H1 (cell line): ENCODE results near the gene UBA5. TPM values are rescaled to one million over a fixed set of nuclear protein-coding genes. Genes with fewer than 3 reads are reported as not detected.

ENCODE experiments used
- CTCF ChIA-PET: fragments of 300-600 bp; sonication (Branson Sonifier 250); formaldehyde crosslinking; loops from one replicate; lab custom pipeline; 2021; ENCODE audit not compliant: partially characterized antibody; lab: Charles Lee
- POLR2A ChIA-PET: fragments of 300-600 bp; sonication (Branson Sonifier 250); formaldehyde crosslinking; loops from one replicate; lab custom pipeline; 2021; ENCODE audit warnings: inconsistent platforms; ENCODE audit not compliant: partially characterized antibody; lab: Charles Lee
- DNase-seq, 2 experiments: peaks; one replicate each; pipeline versions ENCODE4 v3.0.0 to v3.0.0-alpha.2; 2010 to 2022; ENCODE audit warnings: low spot score in 2 of 2, low read depth in 1 of 2, mixed read lengths in 1 of 2
- FAIRE-seq: peaks from 2 replicates; lab custom pipeline; 2011; peaks lifted over from hg19 to GRCh38; lab: Jason Lieb, UNC
- H2AFZ ChIP-seq: 2 replicates; pipeline ENCODE4 v1.8.1; 2012; ENCODE audit warnings: low read length, inconsistent platforms
- H2AK5ac ChIP-seq: 2 replicates; pipeline ENCODE4 v1.6.1; 2013; ENCODE audit warnings: low read depth, low read length
- H2BK120ac ChIP-seq: replicated peaks from 2 replicates; pipeline ENCODE3; 2013; ENCODE audit warnings: low read depth, low read length, inconsistent platforms
- H2BK12ac ChIP-seq: 2 replicates; pipeline ENCODE4 v1.6.1; 2013; ENCODE audit warnings: low read depth, low read length
- H2BK15ac ChIP-seq: 2 replicates; pipeline ENCODE4 v1.6.1; 2013; ENCODE audit warnings: low read length
- H2BK20ac ChIP-seq: 2 replicates; pipeline ENCODE4 v1.6.1; 2013; ENCODE audit warnings: low read length
- H2BK5ac ChIP-seq: 2 replicates; pipeline ENCODE4 v1.6.1; 2013; ENCODE audit warnings: low read depth, low read length
- H3K14ac ChIP-seq: 2 replicates; pipeline ENCODE4 v1.6.1; 2013; ENCODE audit warnings: inconsistent platforms; ENCODE audit not compliant: insufficient read length
- H3K18ac ChIP-seq: 2 replicates; pipeline ENCODE4 v1.6.1; 2013; ENCODE audit warnings: low read length; ENCODE audit errors: extremely low read depth
- H3K23ac ChIP-seq: 2 replicates; pipeline ENCODE4 v1.6.1; 2013; ENCODE audit warnings: inconsistent platforms; ENCODE audit not compliant: insufficient read length
- H3K23me2 ChIP-seq: 2 replicates; pipeline ENCODE4 v1.6.1; 2013; ENCODE audit warnings: low read depth, low read length
- H3K27ac ChIP-seq: 2 replicates; pipeline ENCODE4 v1.6.1; 2011; ENCODE audit warnings: low read depth, low read length, inconsistent platforms
- H3K27me3 ChIP-seq, 4 experiments: replicated peaks in 1 of 4; 1 replicate in 1 of 4; 2 replicates in 3 of 4; pipeline versions ENCODE4 v1.6.1 to v1.8.1; 2011 to 2013; ENCODE audit warnings: low read length in 3 of 4, mild to moderate bottlenecking in 3 of 4, inconsistent platforms in 2 of 4, mixed read lengths in 2 of 4, moderate library complexity in 1 of 4; ENCODE audit not compliant: control insufficient read depth in 3 of 4, insufficient read depth in 3 of 4; ENCODE audit errors: extremely low read depth in 1 of 4
- H3K36me3 ChIP-seq, 4 experiments: 2 replicates each; pipeline versions ENCODE4 v1.6.1 to v1.8.1; 2011 to 2013; ENCODE audit warnings: mild to moderate bottlenecking in 4 of 4, low read length in 3 of 4, moderate library complexity in 2 of 4, control low read depth in 1 of 4, inconsistent platforms in 1 of 4; ENCODE audit not compliant: insufficient read depth in 4 of 4, control insufficient read depth in 2 of 4
- H3K4ac ChIP-seq: replicated peaks from 2 replicates; pipeline ENCODE3; 2013; ENCODE audit warnings: low read length, low read depth, mixed read lengths, inconsistent platforms; ENCODE audit not compliant: insufficient read length
- H3K4me1 ChIP-seq, 4 experiments: replicated peaks in 1 of 4; 1 replicate in 1 of 4; 2 replicates in 3 of 4; pipeline versions ENCODE4 v1.6.1 to v1.8.1; 2011 to 2013; ENCODE audit warnings: low read length in 3 of 4, inconsistent platforms in 2 of 4, mixed read lengths in 1 of 4; ENCODE audit not compliant: insufficient read depth in 4 of 4, control insufficient read depth in 3 of 4
- H3K4me2 ChIP-seq, 2 experiments: 2 replicates each; pipeline versions ENCODE4 v1.6.1 to v1.8.1; 2011 to 2013; ENCODE audit warnings: low read depth in 2 of 2, low read length in 2 of 2, control low read depth in 1 of 2, inconsistent platforms in 1 of 2, mild to moderate bottlenecking in 1 of 2; ENCODE audit not compliant: insufficient read depth in 1 of 2
- H3K4me3 ChIP-seq, 4 experiments: fragments of 200-600, 300-600 bp in 1 of 4; sonication (generic), shearing (Covaris generic), sonication (Bioruptor Twin) in 1 of 4; 2 replicates each; pipeline versions ENCODE4 v1.5.1 to v1.8.1; 2011 to 2016; ENCODE audit warnings: low read length in 4 of 4, low read depth in 3 of 4, control low read depth in 2 of 4, inconsistent platforms in 2 of 4, mild to moderate bottlenecking in 2 of 4, mixed read lengths in 1 of 4, moderate library complexity in 1 of 4; ENCODE audit not compliant: insufficient read depth in 2 of 4; ENCODE audit errors: extremely low read depth in 1 of 4
- H3K56ac ChIP-seq: replicated peaks from 2 replicates; pipeline ENCODE3; 2013; ENCODE audit warnings: low read depth, mild to moderate bottlenecking, mixed read lengths, low read length, inconsistent platforms; ENCODE audit not compliant: insufficient read length
- H3K79me1 ChIP-seq: 2 replicates; pipeline ENCODE4 v1.6.1; 2013; ENCODE audit warnings: low read depth, low read length, control low read depth
- H3K79me2 ChIP-seq, 2 experiments: 2 replicates each; pipeline versions ENCODE4 v1.6.1 to v1.8.1; 2012 to 2013; ENCODE audit warnings: low read length in 2 of 2, mild to moderate bottlenecking in 2 of 2, inconsistent platforms in 1 of 2; ENCODE audit not compliant: insufficient read depth in 2 of 2, control insufficient read depth in 1 of 2
- H3K9ac ChIP-seq, 4 experiments: replicated peaks in 1 of 4; 1 replicate in 1 of 4; 2 replicates in 3 of 4; pipeline versions ENCODE4 v1.6.1 to v1.8.1; 2011 to 2013; ENCODE audit warnings: low read depth in 3 of 4, low read length in 3 of 4, control low read depth in 2 of 4, mild to moderate bottlenecking in 2 of 4, moderate library complexity in 2 of 4, inconsistent platforms in 1 of 4; ENCODE audit errors: extremely low read depth in 1 of 4
- H3K9me3 ChIP-seq, 2 experiments: 2 replicates each; pipeline versions ENCODE4 v1.6.1 to v1.8.1; 2012 to 2013; ENCODE audit warnings: mild to moderate bottlenecking in 2 of 2, moderate library complexity in 2 of 2, control low read depth in 1 of 2, inconsistent platforms in 1 of 2, low read depth in 1 of 2, low read length in 1 of 2, mixed read lengths in 1 of 2; ENCODE audit not compliant: insufficient read depth in 2 of 2
- H4K20me1 ChIP-seq, 2 experiments: replicated peaks in 1 of 2; 2 replicates each; pipeline versions ENCODE3 to v1.8.1; 2011 to 2013; ENCODE audit warnings: inconsistent platforms in 2 of 2, low read length in 2 of 2, mild to moderate bottlenecking in 1 of 2; ENCODE audit not compliant: insufficient read depth in 2 of 2, control insufficient read depth in 1 of 2
- H4K5ac ChIP-seq: 2 replicates; pipeline ENCODE4 v1.6.1; 2013; ENCODE audit warnings: low read length, low read depth, mixed read lengths, inconsistent platforms; ENCODE audit not compliant: insufficient read length
- H4K8ac ChIP-seq: 2 replicates; pipeline ENCODE4 v1.8.0; 2013; ENCODE audit warnings: mild to moderate bottlenecking, moderate library complexity, low read length, inconsistent platforms; ENCODE audit not compliant: insufficient read depth; ENCODE audit errors: extremely low read depth
- H4K91ac ChIP-seq: replicated peaks from 2 replicates; pipeline ENCODE3; 2013; ENCODE audit warnings: low read length, mixed read lengths, inconsistent platforms; ENCODE audit not compliant: insufficient read length
- CBX8 ChIP-seq: fragments of 300-800, 300-1000 bp; sonication (generic); IDR thresholded peaks from 2 replicates; pipeline ENCODE4 v1.7.1; 2016; ENCODE audit warnings: low read depth, low read length, borderline replicate concordance
- EP300 ChIP-seq, 2 experiments: IDR thresholded peaks; 1 replicate in 1 of 2; 2 replicates in 1 of 2; pipeline ENCODE4 v1.6.1; 2011 to 2012; ENCODE audit warnings: low read depth in 2 of 2, low read length in 2 of 2, mild to moderate bottlenecking in 2 of 2, borderline replicate concordance in 1 of 2, inconsistent platforms in 1 of 2, moderate library complexity in 1 of 2
- KDM4A ChIP-seq: IDR thresholded peaks from one replicate; pipeline ENCODE4 v1.7.1; 2012; ENCODE audit warnings: low read depth, mild to moderate bottlenecking, moderate library complexity, low read length, inconsistent platforms; ENCODE audit not compliant: severe bottlenecking
- MAX ChIP-seq: IDR thresholded peaks from 2 replicates; pipeline ENCODE4 v1.6.1; 2012; ENCODE audit warnings: inconsistent platforms
- PHF8 ChIP-seq: fragments of 200-600 bp; sonication (generic); conservative IDR thresholded peaks from 2 replicates; pipeline ENCODE4 v1.7.1; 2012; ENCODE audit warnings: low read depth, mild to moderate bottlenecking, inconsistent platforms, low read length, moderate library complexity
- SP2 ChIP-seq: IDR thresholded peaks from 2 replicates; pipeline ENCODE4 v1.6.1; 2012; ENCODE audit warnings: mild to moderate bottlenecking, low read length, inconsistent platforms
- SP4 ChIP-seq: IDR thresholded peaks from 2 replicates; pipeline ENCODE4 v1.6.1; 2012; ENCODE audit warnings: low read length, inconsistent platforms
- SRF ChIP-seq: IDR thresholded peaks from 2 replicates; pipeline ENCODE4 v1.6.1; 2011; ENCODE audit warnings: mild to moderate bottlenecking, low read depth, low read length, moderate library complexity
- TBP ChIP-seq: IDR thresholded peaks from 2 replicates; pipeline ENCODE4 v1.6.1; 2011; ENCODE audit warnings: low read depth, low read length, improper control_type of control experiment
- YY1 ChIP-seq: IDR thresholded peaks from 2 replicates; pipeline ENCODE4 v1.6.1; 2011; ENCODE audit warnings: low read depth, mild to moderate bottlenecking, low read length
- ZNF274 ChIP-seq: IDR thresholded peaks from 2 replicates; pipeline ENCODE4 v1.7.0; 2012; ENCODE audit warnings: low read length, borderline replicate concordance; ENCODE audit errors: extremely low read depth
- WGBS, 2 experiments: shearing (Covaris generic) in 1 of 2; methylation state at CpG; one replicate each; pipeline versions ENCODE4 v1.1.6 to v1.1.7; 2013 to 2015; ENCODE audit warnings: low lambda C conversion rate in 2 of 2, mixed read lengths in 2 of 2, inconsistent platforms in 1 of 2, low coverage in 1 of 2, missing lambda C conversion rate in 1 of 2; ENCODE audit not compliant: insufficient replicate concordance in 2 of 2, insufficient coverage in 1 of 2, insufficient read length in 1 of 2; ENCODE audit errors: extremely low coverage in 1 of 2, missing lambda C conversion rate in 1 of 2; 5-methylcytosine and 5-hydroxymethylcytosine counted together
- polyA plus RNA-seq, 7 experiments: library from polyadenylated mRNA; depleted of rRNA in 3 of 7; stranded (reverse) in 5 of 7; unstranded in 2 of 7; fragments of >200 nt in 5 of 7; fragments of 200-250 nt in 2 of 7; gene quantifications; 1 replicate in 5 of 7; 2 replicates in 1 of 7; 4 replicates in 1 of 7; pipeline versions ENCODE4 v1.2.1 to v1.2.3, GENCODE V29; 2011 to 2013; ENCODE audit warnings: missing spikeins in 2 of 7, mixed read lengths in 2 of 7
- total RNA-seq: library from RNA; stranded (reverse); fragmentation: NEBNext Ultra II Directional; extraction: Animal tissue kit (Norgen Biotek cat#: 25700); gene quantifications from 2 replicates; pipeline ENCODE4 v1.2.1, GENCODE V29; 2021
- TF ChIP-seq, protein P1 (sequence below): IDR thresholded peaks from 2 replicates; pipeline ENCODE4 v1.6.1; 2012; ENCODE audit warnings: inconsistent platforms

The UBA5 gene
- total and polyA plus RNA-seq, 2 of the 8 experiments (the other 6 are each of a cell fraction or from before 2014, with no cell fraction given): 11.0 to 28.0 TPM

GRCh38 chr3:132703733-132704132 is 43.6 kb downstream of the UBA5 start:
- Histone ChIP-seq H2AFZ (no peak overlapping the region), H4K91ac (no peak overlapping the region), H4K8ac (no peak overlapping the region), H3K4ac (no peak overlapping the region), H3K9ac (no peak overlapping the region), H3K27ac (no peak overlapping the region), H3K4me3 (no peak overlapping the region), H3K23me2 (no peaks in the 10 kb centered on the region; the same call in 1 of the 2 replicates), H3K9me3 (no peaks in the 10 kb centered on the region), H3K79me1 (no peaks in the 10 kb centered on the region), H3K18ac (no peak overlapping the region), H3K79me2 (no peaks in the 10 kb centered on the region), H2AK5ac (no peak overlapping the region), H2BK120ac (no peak overlapping the region), H3K56ac (no peak overlapping the region), H3K14ac (no peak overlapping the region), H3K36me3 (peaks cover 2 to 38% (median 22%) of the 10 kb centered on the region in 4 experiments; a peak in 6 of 8 replicates), H2BK20ac (no peak overlapping the region), H3K27me3 (no peaks in the 10 kb centered on the region), H4K20me1 (no peaks in the 10 kb centered on the region), H2BK12ac (no peak overlapping the region), H3K4me1 (no peaks in the 10 kb centered on the region), H3K23ac (no peak overlapping the region), H2BK15ac (no peak overlapping the region), H2BK5ac (no peak overlapping the region), H4K5ac (no peak overlapping the region), H3K4me2 (no peak overlapping the region)
- TF ChIP-seq, protein P1, sequence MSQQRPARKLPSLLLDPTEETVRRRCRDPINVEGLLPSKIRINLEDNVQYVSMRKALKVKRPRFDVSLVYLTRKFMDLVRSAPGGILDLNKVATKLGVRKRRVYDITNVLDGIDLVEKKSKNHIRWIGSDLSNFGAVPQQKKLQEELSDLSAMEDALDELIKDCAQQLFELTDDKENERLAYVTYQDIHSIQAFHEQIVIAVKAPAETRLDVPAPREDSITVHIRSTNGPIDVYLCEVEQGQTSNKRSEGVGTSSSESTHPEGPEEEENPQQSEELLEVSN: no peak
- no peak for TF ChIP-seq TBP
- TF ChIP-seq KDM4A: no peak
- TF ChIP-seq ZNF274: no peak
- no peak for TF ChIP-seq EP300 (IDR thresholded peaks at IDR 0.05; ENCODE audit: borderline replicate concordance in 1 of 2, low read depth in 2 of 2, low read length in 2 of 2)
- no peak for TF ChIP-seq MAX
- TF ChIP-seq YY1: no peak
- no peak for TF ChIP-seq PHF8
- TF ChIP-seq CBX8: no peak
- no peak for TF ChIP-seq SP2
- TF ChIP-seq SP4: no peak
- no peak for TF ChIP-seq SRF
- FAIRE-seq: no peak
- DNase-seq: no peak
- POLR2A ChIA-PET: no interaction called here
- WGBS, 2 experiments: 96% methylated on average over 2 of the region's 2 CpGs; no CpG with 5 or more reads in 1 of the 2 experiments
- CTCF ChIA-PET: no interaction called here
